ENCODE data around the gene CHMP3.
"Not testable (repeated sequence)": the region's sequence is repeated elsewhere in the genome, so short reads cannot be mapped to it uniquely, and the experiment has no call there.

The CHMP3 gene

DNA sequence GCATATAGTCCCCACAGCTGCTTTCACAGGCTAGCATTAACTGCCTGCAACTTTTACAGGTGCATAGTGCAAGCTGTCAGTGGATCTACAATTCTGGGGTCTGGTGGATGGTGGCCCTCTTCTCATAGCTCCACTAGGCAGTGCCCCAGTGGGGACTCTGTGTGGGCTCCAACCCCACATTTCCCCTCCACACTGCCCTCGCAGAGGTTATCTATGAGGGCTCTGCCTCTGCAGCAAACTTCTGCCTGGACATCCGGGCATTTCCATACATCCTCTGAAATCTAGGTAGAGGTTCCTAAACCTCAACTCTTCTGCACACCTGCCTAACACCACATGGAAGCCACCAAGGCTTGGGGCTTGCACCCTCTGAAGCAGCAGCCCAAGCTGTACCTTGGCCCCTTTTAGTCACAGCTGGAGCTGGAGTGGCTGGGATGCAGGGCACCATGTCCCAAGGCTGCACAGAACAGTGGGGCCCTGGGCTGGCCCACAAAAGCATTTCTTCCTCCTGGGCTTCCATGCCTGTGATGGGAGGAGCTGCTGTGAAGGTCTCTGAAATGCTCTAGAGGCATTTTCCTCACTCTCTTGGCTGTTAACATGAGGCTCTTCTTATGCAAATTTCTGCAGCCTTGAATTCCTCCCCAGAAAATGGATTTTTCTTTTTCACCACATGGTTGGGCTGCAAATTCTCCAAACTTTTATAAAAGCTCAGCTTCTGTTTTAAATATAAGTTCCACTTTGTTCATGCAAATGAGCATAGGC, 62.7 kb downstream of the CHMP3 start:
- no peak for DNase-seq

DNA sequence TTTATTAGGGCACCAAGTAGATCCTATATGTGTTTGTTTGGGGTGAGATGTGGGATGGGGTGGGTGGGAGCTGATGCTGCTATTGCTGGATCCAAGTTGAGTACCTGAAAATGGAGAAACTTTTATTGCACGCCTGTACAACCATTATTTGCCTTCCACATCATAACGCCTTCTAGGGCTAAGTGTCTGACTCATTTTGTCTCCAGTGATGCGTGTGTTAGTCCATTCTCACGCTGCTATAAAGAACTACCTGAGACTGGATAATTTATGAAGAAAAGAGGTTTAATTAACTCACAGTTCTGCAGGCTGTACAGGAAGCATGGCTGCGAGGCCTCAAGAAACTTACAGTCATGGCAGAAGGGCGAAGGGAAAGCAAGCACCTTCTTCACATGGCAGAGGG, 63.9 kb downstream of the CHMP3 start:
- DNase-seq: no peak

DNA sequence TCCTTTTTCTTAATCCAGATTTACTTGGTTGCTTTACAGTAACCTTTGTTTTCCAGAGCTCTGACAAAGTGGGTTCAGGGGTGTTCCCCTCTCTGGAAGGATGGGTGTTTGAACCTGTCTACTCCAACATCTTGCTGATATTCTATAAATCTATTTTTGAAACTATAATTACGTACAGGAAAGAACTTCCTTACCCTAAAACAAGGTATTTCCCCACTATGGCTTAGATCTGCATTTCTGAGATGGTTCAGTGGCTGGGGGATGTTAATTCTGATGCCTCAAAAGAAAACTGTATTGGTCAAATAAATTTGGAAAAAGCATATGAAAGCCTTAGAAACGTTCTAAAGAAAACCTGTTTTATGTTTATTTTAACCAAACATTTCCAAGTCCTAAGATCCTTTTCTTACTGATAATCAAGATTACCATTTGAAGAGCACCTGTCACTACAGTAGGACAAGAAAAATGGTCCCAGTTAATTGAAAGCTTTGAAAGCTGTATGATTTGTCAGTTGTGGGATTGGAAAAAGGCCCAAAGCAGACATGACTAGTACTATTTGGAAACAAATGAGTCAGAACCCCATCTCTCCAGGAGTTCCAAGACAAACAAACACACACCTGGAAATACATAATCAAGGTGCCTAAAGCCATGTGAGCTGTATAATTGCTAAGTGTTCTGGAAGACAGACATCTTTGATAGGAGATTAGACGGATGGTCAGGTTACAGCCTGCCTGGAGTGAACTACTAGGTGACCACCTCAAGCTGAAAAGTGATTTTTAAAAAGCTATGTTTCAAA, 64.6 kb downstream of the CHMP3 start:
- no peak for DNase-seq

DNA sequence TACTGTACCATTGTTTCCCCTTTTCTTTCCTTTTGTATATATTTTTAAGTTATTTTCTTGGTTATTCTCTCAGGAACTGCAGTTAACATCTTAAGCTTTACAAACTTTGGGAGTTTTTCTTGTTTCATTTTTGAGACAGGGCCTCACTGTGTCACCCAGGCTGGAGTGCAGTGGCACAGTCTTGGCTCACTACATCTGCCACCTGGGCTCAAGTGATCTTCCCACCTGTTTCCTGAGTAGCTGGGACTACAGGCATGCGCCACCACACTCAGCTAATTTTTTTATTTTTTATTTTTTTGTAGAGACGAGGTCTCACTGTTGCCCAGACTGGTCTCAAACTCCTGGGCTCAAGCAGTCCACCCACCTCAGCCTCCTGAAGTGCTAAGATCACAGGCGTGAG, 66.9 kb downstream of the CHMP3 start:
- not testable (repeated sequence) for DNase-seq

DNA sequence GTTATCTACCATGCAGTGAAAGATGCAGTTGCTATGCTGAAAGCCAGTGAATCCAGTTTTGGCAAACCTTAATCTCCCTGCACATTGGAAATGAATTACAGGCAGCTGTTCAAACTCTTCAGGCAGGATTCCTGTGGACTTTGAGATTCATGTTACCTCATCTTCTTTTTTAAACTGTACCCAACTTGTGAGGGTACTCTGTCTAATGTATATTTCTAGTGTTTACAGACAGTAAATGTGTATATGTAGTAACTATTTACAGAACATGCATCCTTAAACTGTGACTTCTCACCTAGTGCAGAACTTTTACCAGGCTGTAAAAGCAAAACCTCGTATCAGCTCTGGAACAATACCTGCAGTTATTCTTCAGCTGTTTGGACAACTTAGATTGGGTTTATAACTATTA, 71.2 kb downstream of the CHMP3 start:
- DNase-seq: no peak

DNA sequence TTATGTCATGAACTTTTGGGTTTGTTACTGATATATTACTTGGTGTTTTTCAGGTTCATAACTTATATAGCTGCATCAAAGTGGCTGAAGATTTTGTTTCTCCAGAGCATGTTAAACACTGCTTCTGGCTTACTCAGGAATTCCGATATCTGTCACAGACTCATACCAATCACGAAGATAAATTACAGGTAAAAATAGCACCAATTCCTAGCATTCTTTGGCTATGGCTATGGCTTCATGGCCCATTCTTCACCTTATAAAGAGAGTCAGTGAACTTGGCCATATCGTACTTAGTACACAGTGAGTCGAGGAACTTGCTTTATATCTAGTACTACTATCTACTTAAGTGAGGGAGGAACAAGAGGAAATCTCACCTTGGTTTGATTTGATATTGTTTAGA, 72.2 kb downstream of the CHMP3 start:
- no peak for DNase-seq

DNA sequence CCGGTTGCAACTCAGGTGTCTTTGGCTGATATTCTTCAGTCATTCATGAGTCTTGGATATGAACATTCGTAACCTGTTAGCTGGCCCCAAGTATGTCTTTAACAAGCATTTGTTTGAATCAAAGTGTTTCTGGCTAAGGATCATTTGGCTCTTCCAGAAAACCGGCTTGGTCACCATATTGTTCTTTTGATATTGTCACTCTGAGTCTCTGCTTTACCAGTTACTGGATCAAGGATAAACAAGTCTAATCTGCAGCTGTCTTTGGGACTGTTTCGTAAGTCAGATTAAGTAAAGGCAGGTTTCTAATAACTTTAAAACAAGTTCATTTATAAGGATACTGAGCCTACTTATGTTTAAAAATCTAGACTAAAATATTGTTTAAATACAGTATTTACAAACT, 73.0 kb downstream of the CHMP3 start:
- no peak for DNase-seq

DNA sequence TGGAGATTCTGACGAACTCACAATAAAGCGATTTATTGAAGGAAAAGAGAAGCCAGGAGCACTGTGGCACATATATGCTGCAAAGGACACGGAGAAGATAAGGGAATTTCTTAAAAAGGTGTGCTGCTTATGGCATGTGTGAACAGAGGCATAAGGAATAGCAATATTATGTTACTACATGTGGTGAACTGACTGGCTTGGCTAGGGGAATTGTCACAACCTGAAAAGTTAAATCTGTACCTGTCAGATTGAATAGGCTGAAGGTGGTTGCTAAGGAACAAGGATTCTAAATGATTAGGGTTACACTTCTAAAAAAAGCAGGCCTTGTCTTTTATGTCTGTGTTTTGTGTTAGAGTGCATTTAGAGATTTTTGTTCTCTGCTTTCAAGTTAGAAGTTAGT, 73.7 kb downstream of the CHMP3 start:
- DNase-seq: no peak

DNA sequence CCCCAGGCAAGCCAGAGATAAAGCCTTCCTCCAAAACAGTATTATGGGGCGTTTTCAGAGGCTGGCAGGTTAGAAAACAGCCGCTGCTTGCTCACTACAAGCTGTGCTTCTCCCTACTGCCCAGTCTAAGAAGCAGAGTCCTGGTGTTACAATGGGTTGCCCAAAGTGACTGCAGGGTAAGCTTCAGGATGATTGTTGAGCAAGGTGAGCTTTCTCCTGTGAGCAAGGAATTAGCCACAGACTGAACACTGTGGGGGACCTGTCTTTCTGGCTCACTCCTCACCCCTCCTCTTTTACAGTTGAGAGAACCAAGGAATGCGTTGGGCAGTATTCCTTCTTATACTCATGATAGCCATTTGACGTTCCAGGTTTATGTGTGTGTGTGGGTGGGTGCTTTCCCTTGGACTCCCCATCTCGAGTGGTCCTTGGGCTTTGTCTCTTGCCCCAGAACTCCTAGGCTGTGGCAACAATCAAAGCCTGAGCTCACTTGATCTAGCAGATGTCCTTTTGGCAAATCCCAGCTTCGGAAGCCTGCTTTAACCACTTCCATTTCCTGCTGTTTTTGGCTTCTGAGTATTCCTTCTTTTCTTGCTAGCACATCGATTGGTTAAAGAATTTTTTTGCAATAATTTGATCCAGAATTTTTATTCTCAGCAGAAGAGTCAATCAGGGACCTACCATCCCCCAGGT, 74.5 kb downstream of the CHMP3 start:
- no peak for DNase-seq

DNA sequence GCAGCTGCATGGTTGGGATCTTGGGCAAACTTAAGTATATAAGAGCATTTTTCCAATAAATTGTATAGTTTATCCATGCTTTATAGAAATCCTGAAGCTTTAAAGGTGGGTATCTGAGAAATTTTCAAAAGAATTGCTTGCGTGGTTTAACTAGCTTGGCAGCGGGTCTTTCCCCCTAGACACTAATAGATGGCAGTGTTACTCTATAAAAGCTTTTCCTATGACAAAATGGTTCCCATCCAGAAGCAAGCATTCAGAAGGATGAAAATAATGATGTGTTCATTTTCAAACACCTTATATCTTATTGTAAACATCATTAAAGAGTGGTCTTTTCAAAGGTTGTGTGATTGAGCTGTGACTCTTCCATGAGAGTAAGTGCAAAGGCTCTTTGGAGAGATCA, 76.2 kb downstream of the CHMP3 start:
- no peak for DNase-seq

DNA sequence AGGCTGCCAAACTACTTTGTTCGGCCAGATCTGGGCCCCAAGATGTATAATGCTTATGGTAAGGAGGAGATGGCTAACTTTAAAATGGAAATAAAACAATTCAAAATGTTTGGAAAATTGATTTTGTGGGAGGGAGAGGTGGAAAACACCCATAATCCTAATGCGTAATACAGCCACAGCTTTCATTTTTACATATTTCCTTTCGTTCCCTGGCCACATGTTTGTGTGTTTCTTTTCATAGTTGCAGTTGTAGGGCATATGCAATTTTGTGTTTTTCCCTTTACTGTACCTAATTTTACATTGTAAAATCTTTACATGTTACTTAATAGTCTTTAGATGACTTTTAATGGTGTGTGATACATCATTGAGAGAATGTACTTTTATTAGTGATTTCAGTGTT, 77.4 kb downstream of the CHMP3 start:
- no peak for DNase-seq

DNA sequence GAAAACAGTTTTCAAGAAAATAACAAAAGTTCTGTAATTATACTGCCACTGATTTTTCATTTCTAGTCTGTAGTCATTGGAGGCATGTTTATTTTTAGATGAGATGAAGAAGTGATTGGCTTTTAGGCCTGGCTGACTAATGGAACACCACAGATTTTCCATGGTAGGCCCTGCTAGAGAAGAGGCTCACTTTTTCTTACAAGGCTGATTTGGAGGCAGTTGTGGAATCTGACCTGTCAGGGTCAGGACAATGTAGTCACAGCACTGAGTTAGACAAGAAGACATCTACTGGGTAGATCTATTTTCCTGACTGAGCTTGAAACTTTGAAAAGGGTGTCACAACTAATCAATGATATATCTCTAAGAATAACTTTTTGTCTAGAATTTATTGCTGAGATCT, 78.1 kb downstream of the CHMP3 start:
- DNase-seq: no peak

DNA sequence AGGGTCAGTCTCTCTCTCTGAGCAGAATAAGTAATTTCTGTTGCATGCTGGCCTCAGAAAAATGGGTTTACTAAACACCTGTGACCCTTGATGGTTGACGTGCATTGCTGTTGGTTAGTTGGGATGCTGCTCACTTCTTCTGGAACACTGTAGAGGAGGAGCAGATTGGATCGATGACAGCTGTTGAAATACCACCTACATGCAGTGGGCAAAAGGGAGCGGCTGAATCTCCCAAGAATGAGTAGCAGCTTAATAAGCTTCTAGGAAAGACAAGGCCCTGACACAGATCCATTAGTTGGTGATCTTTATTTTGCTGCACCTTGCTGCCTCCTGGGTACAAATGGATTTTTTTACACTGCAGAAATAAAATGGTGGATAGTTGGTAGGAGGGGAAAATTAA, 78.9 kb downstream of the CHMP3 start:
- no peak for DNase-seq

DNA sequence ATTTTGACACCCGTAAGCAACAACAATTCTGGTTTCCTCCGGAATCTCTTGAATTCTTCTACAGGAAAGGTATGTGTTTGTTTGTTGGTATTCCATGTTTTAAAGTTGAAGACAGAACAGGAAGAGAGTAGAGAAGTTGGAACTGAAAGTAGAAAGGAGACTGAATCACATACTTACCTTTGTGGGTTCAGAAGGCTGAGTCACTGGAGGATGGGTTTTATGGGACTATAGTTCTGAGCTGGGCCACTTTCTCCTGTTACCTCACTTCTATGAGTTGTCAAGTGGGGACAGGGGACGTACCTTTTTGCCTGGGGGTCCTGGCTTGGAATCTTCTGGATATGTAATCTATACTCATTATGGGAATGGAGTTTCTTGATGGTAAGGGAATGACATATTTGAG, 81.2 kb downstream of the CHMP3 start:
- DNase-seq: peak in 1 of 2 donors; percentile 23

DNA sequence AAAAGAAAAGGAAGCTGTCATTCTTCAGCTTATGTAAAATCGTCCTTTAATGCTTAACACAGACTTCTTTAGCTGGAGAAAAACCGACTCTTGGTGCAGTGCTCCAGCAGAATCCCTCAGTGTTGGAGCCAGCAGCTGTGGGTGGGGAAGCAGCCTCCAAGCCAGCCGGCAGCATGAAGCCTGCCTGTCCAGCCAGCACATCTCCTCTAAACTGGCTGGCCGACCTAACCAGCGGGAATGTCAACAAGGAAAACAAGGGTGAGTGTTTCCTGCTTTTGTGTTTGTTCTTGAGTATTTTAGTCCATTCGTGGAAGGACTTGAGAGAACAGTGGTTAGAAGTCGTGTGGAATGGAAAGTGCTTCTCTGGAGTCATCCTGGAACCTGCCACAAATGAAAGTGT, 83.1 kb downstream of the CHMP3 start:
- DNase-seq: no peak

DNA sequence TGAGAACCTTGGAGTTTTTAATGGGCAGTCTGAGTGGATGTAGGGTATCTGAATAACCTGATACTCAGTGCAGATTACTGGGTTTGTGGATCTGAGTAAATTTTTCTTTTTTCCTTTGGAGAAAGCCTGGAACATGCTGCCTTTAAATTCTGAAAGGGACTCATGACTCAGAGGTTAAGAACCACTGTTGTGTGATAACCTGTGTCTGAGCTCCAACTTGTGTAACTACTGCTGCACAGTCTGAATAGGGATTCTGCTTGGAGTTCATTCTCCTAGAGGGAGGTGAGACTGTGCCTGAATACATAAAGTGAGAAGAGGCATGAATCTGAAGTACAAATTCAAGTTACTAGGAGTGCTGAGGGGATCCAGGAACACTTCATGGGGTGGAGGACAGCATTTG, 85.9 kb downstream of the CHMP3 start:
- DNase-seq: no peak

DNA sequence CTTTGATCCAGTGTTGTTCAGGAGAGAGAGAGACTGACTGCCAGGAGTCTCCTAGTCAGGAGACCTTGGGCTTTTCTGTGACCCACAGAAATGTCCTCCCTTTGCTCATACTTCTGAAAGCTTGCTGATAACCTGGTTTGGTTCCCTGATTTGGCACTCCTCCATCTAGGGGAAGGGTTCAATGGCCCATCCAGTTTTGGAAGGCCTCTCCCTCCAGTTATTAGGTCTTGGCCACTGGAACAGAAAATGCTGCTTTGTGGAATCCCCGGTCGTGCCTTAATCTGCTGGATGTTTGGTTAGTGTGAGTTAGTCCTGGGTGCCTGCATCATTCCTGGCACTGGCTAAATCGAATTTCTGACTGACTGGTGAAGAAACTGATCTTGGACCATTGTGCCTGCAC, 86.3 kb downstream of the CHMP3 start:
- DNase-seq: no peak

DNA sequence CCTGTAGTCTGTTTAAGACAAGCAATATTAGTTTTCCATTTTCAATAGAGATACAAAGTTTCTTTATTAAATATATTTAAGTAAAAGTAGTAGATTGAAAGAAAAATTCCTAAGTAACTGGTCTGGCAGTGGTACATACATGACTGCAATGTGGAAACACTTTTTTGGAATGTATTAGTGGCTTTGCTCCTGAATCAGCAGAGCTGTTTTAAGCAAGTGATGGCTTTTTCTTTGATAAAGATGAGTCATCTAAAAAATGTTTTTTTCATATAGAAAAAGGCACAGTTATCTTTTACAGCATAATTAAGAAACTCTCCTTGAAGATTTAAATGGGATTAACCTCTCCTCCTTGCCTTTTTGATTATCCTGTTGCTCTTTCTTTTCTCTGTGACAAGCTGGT, 87.2 kb downstream of the CHMP3 start:
- no peak for DNase-seq

DNA sequence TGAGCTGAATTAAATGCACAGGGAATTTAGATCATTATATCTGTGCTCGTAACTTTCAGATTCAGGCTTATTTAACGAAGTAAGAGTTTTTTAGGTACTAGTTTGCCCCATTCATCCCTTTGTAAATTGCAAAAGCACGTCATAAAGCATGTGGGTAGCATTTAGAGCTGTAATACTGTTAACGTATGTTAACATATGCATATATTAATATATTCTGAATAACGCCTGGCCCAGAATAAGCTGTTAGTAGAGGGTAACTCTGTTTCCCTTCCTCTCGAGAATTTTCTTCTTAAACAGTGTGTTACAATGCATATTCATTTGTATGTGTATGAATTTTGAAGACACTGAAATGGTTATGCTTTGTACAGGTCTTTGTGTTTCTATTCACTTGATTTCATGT, 91.6 kb downstream of the CHMP3 start:
- DNase-seq: no peak

DNA sequence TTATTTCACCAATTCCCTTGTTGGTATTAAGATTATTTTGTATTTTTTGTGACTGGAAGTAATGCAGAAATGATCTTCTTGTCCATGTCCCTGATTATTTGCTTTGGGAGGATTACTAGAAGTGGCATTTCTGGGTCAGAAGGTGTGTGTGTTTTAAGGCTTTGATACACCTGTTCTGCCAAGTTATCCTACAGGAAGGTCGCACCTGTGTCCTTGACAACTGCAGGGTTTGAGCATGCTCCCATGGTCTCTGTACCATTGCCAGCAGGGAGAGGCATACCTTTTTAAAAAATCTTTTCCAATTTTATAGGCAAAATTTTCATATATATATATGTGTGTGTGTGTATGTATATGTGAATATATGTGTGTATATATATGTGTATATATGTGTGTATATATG, 92.4 kb downstream of the CHMP3 start:
- no peak for DNase-seq

DNA sequence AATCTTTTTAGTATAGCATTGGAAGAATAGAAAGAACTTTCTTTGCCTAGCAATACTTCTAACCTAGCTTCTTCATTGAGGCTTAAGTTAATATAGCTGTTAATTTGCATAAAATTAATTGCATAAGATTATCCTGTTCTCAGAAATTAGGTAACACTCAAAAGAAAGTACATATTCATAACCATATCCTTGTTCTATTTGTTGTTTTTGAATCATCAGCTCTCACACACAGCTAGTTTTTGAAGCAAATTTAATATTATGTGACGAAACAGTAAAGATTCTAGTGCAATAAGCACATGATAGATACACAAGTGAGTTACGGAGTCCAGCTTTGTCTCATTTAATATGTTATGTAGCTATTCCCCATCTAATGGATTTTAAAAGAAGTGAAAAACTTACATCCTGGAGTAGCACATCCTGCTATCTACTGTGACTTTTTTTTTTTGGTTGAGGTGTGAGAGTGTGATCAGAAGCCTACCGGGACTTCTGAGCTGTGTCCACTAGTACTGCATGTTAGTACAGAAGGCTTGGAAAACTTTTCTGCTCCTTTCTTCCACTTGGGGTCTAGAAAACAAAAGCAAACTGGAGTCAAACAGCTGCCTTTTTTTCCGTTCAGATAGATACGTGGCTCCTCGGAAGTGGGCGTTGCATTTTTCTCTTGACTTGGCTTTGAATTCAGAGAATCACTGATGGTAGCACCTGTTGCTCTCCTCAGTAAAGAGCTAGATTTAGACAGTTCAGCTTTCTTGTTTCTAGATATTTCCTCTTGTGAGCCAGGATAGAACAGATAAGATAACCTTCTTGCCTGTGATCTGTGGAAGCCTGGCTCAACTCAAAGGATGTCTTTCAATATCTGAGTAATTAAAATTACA, 94.8 kb downstream of the CHMP3 start:
- no peak for DNase-seq

DNA sequence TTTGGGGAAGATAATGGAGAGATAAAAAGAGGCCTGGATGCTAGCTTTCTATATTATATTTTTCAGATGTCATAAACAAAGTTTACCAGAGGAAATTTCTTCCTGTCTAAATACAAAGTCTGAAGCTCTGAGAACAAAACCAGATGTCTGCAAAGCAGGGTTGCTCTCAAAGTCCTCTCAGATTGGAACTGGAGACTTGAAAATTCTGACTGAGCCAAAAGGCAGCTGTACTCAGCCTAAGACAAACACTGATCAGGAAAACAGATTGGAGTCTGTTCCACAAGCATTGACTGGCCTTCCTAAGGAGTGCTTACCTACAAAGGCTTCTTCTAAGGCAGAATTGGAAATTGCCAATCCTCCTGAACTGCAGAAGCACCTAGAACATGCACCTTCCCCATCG, 96.9 kb downstream of the CHMP3 start:
- DNase-seq: no peak

DNA sequence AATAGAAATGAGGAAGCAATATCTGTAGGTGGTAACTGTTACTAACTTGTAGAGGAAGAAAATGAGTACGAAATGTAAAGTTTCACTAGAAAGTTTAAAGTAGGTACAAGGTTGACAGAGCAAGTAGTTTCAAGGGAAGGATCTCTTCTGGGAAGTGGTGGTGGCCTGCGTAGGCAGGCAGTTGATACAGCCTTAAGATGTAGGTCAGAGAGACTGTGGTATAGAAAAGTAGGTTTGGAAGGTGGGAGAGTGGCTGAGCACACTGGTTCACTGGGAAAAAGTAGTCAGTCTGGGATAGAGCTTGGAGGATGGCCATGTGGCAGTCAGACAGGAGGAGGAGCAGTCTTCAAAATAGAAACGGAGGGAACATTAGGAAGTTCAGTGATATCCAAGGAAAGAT, 98.6 kb downstream of the CHMP3 start:
- DNase-seq: no peak

All from stimulated activated CD4-positive, alpha-beta T cell treated with anti-CD3 and anti-CD28 coated beads, Interleukin-2, amount 100 ng/mL, for 24 hours (primary cell).